Measurements from ENCODE around the gene USP49. TPM values are rescaled to one million over a fixed set of nuclear protein-coding genes. Genes with fewer than 3 reads are reported as not detected.
A peak's percentile ranks its signal among the peaks of the same experiment; 100 is the strongest.

USP49 gene
- total RNA-seq, 1 experiment from 2014 or later, result 10.5 TPM

- CTCF ChIA-PET, result interaction anchor here (0.5 to 2.8 kb wide), 10 partner anchors 11 to 665 kb away, joined by 3 to 16 read pairs (median 4); partner anchors contain the start of genes BYSL, MED20, TAF8 and TFEB
- POLR2A ChIA-PET (ENCODE audit: low non-redundant PET), result no interaction called here
- DNase-seq (ENCODE audit: low spot score), result peak; percentile 89
Measured at GRCh38 chr6:41786451-41787218, 108.5 kb downstream of the USP49 start.

GRCh38 chr6:41785689-41786450, 109.3 kb downstream of the USP49 start:
- intact Hi-C loops (cut with micrococcal nuclease; ENCODE audit: unreplicated experiment), result loop anchor here (5.0 kb wide), 2 partner anchors 151 to 1111 kb away; no protein-coding TSS in a partner anchor
- ChIA-PET CTCF (interaction anchor here (0.8 to 2.8 kb wide), 6 partner anchors 9 to 418 kb away, joined by 3 to 12 read pairs (median 4); partner anchors contain the start of genes TAF8 and USP49), POLR2A (ENCODE audit: low non-redundant PET) (no interaction called here)
- no peak overlapping the region for H3K27ac ChIP-seq (ENCODE audit: low read depth, low read length, poor library complexity, severe bottlenecking)
- H3K4me1 ChIP-seq (ENCODE audit: insufficient read depth, low read length, poor library complexity, severe bottlenecking), result peaks cover 10% of the 10 kb centered on the region
- H3K27me3 ChIP-seq (replicated peaks; ENCODE audit: insufficient read depth, low read depth, low read length, poor library complexity), result no peaks in the 10 kb centered on the region
- peak; percentile 24 for DNase-seq (ENCODE audit: low spot score)
- no peaks in the 10 kb centered on the region for H3K9me3 ChIP-seq (ENCODE audit: low read depth, low read length, poor library complexity, severe bottlenecking)
- peaks cover 20% of the 10 kb centered on the region for H3K36me3 ChIP-seq (ENCODE audit: insufficient read depth, low read length, poor library complexity, severe bottlenecking)
- TF ChIP-seq EZH2 (IDR thresholded peaks at IDR 0.05; ENCODE audit: borderline replicate concordance, low read depth, low read length, poor library complexity, severe bottlenecking) (no peak), CTCF (conservative IDR thresholded peaks at IDR 0.05; ENCODE audit: low read depth, low read length) (no peak)
- H3K4me3 ChIP-seq (ENCODE audit: low read depth, low read length, poor library complexity, severe bottlenecking), result peak overlapping the region; percentile 86
- no TSS peak for BruUV-seq (replicated peaks)

More at GRCh38 chr6:41786451-41787218, 108.5 kb downstream of the USP49 start:
- intact Hi-C loops (cut with micrococcal nuclease; ENCODE audit: unreplicated experiment), result loop anchor here (1.0 to 5.0 kb wide), 3 partner anchors 135 to 1111 kb away; partner anchors contain the start of genes BYSL and MED20
- Histone ChIP-seq H3K4me1 (ENCODE audit: insufficient read depth, low read length, poor library complexity, severe bottlenecking) (peaks cover 5% of the 10 kb centered on the region), H3K9me3 (ENCODE audit: low read depth, low read length, poor library complexity, severe bottlenecking) (no peaks in the 10 kb centered on the region), H3K27ac (ENCODE audit: low read depth, low read length, poor library complexity, severe bottlenecking) (peak overlapping the region; percentile 86), H3K36me3 (ENCODE audit: insufficient read depth, low read length, poor library complexity, severe bottlenecking) (peaks cover 28% of the 10 kb centered on the region), H3K4me3 (ENCODE audit: low read depth, low read length, poor library complexity, severe bottlenecking) (peak overlapping the region; percentile 86), H3K27me3 (replicated peaks; ENCODE audit: insufficient read depth, low read depth, low read length, poor library complexity) (no peaks in the 10 kb centered on the region)
- TF ChIP-seq EZH2 (IDR thresholded peaks at IDR 0.05; ENCODE audit: borderline replicate concordance, low read depth, low read length, poor library complexity, severe bottlenecking) (no peak), CTCF (conservative IDR thresholded peaks at IDR 0.05; ENCODE audit: low read depth, low read length) (peak; percentile 59)
- BruUV-seq (replicated peaks), result no TSS peak

DNA sequence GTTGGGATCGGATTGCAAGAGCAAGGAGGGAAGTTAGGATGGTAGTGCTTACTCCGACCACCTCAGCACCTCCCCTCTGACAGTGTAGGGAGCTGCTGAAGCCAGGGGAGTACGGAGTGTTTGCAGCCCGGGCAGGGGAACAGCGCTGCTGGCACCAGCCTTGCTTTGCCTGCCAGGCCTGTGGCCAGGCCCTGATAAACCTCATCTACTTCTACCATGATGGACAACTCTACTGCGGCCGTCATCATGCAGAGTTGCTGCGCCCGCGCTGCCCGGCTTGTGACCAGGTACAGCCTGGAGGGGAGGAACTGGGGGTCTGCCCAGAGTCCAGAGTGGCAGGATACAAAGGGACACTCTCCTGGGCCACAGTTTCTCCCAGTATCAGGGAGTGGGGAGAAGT, 109.9 kb downstream of the USP49 start:
- no TSS peak for BruUV-seq (replicated peaks)
- Histone ChIP-seq H3K27ac (ENCODE audit: low read depth, low read length, poor library complexity, severe bottlenecking) (no peak overlapping the region), H3K36me3 (ENCODE audit: insufficient read depth, low read length, poor library complexity, severe bottlenecking) (peaks cover 14% of the 10 kb centered on the region), H3K4me1 (ENCODE audit: insufficient read depth, low read length, poor library complexity, severe bottlenecking) (peaks cover 12% of the 10 kb centered on the region), H3K27me3 (replicated peaks; ENCODE audit: insufficient read depth, low read depth, low read length, poor library complexity) (no peaks in the 10 kb centered on the region), H3K9me3 (ENCODE audit: low read depth, low read length, poor library complexity, severe bottlenecking) (no peaks in the 10 kb centered on the region), H3K4me3 (ENCODE audit: low read depth, low read length, poor library complexity, severe bottlenecking) (no peak overlapping the region)
- DNase-seq (ENCODE audit: low spot score), result no peak
- POLR2A ChIA-PET (ENCODE audit: low non-redundant PET), result no interaction called here
- TF ChIP-seq EZH2 (IDR thresholded peaks at IDR 0.05; ENCODE audit: borderline replicate concordance, low read depth, low read length, poor library complexity, severe bottlenecking), result no peak
- TF ChIP-seq CTCF (conservative IDR thresholded peaks at IDR 0.05; ENCODE audit: low read depth, low read length), result no peak
- intact Hi-C loops (cut with micrococcal nuclease; ENCODE audit: unreplicated experiment), result loop anchor here (5.0 kb wide), 2 partner anchors 152 to 1112 kb away; no protein-coding TSS in a partner anchor
- CTCF ChIA-PET, result interaction anchor here (1.0 to 2.8 kb wide), 2 partner anchors 9 to 259 kb away, joined by 3 to 12 read pairs; no protein-coding TSS in a partner anchor

Data from A673 (cell line).